ENCODE data around the gene TMEM163.

TMEM163 gene

DNA sequence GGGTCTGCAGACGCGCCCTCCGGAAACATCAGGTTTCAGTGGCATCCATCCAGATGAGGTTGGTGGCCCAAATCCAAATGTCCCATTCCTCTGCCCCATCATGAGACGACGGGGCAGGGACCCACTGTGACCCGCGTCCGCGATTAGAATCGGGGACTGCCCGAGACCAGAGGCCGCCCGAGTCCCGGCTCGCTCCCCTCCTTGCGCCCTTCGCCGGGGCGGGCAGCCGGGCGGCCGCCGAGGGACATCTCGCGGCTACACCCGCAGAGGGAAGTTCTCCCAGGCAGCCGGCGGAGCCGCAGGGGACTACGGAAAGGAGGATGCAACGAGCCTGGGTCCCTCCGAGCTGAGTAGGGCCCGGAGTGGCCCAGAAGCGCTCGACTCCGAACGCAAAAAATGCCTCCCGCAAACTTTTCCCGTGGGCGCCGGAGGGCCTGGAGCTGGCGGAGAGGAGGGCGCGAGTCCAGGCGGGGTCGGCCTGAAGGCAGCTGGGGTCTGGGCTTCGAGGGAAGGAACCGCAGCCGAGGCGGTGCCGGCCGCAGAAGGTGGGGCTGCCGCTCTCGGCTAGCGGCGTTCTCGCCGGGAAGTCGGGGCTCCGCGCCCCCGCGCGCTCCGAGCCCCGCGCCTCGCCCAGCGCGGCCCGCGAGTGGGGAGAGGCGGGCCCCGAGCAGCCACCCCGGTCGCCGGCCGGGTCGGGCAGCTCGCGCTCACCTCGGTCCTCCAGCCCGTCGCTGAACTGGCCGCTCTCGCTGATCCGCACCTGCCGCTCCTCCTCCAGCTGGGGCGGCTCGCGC, 580 bp downstream of the TMEM163 start:
- no peak overlapping the region for H2BK5ac ChIP-seq (ENCODE audit: low read depth, low read length, poor library complexity, severe bottlenecking)
- H3K27me3 ChIP-seq (ENCODE audit: control insufficient read depth in 1 of 2, insufficient read depth in 1 of 2, low read length in 2 of 2), result peaks cover 0 to 92% of the 10 kb centered on the region in 2 experiments
- H3K36me3 ChIP-seq (ENCODE audit: control insufficient read depth in 1 of 2, insufficient read depth in 2 of 2, low read depth in 1 of 2, low read length in 2 of 2), result no peaks in the 10 kb centered on the region
- H3K14ac ChIP-seq (ENCODE audit: low read length in 2 of 2), result no peak overlapping the region
- no peak overlapping the region for H2BK15ac ChIP-seq (ENCODE audit: low read depth, poor library complexity, severe bottlenecking)
- H3K23ac ChIP-seq (ENCODE audit: low read length in 2 of 2), result no peak overlapping the region
- peaks cover 17% of the 10 kb centered on the region for H3K4me1 ChIP-seq (ENCODE audit: control insufficient read depth, insufficient read depth, low read depth, low read length)
- H3K4me3 ChIP-seq (ENCODE audit: insufficient read depth in 1 of 2, low read depth in 1 of 2, low read length in 2 of 2), result peak overlapping the region; percentile 41 to 80
- H2AFZ ChIP-seq (ENCODE audit: low read depth, low read length), result peak overlapping the region; percentile 36
- no peak overlapping the region for H2BK120ac ChIP-seq (ENCODE audit: low read depth, low read length)
- H3K27ac ChIP-seq (ENCODE audit: low read length, poor library complexity, severe bottlenecking), result no peak overlapping the region
- no peak overlapping the region for H4K91ac ChIP-seq (ENCODE audit: low read length)
- H3K18ac ChIP-seq (ENCODE audit: low read depth in 1 of 2, low read length in 2 of 2), result no peak overlapping the region
- H2AK5ac ChIP-seq (ENCODE audit: low read length, severe bottlenecking), result no peak overlapping the region
- H3K4me2 ChIP-seq (ENCODE audit: low read length, poor library complexity, severe bottlenecking), result peak overlapping the region; percentile 85
- DNase-seq, result no peak
- no peak overlapping the region for H3K9ac ChIP-seq (ENCODE audit: low read length)
- whole genome bisulfite sequencing, result under 1% methylated on average over 74 of the region's 91 CpGs
- H2BK12ac ChIP-seq (ENCODE audit: low read length in 2 of 2), result no peak overlapping the region
- no peaks in the 10 kb centered on the region for H3K9me3 ChIP-seq (ENCODE audit: control insufficient read depth, low read length)
- H4K8ac ChIP-seq (ENCODE audit: low read length), result no peak overlapping the region
- H3K79me1 ChIP-seq (replicated peaks; ENCODE audit: low read length, poor library complexity, severe bottlenecking), result peaks cover 16% of the 10 kb centered on the region
- H3K4ac ChIP-seq (ENCODE audit: low read depth in 1 of 2, low read length in 2 of 2), result no peak overlapping the region

DNA sequence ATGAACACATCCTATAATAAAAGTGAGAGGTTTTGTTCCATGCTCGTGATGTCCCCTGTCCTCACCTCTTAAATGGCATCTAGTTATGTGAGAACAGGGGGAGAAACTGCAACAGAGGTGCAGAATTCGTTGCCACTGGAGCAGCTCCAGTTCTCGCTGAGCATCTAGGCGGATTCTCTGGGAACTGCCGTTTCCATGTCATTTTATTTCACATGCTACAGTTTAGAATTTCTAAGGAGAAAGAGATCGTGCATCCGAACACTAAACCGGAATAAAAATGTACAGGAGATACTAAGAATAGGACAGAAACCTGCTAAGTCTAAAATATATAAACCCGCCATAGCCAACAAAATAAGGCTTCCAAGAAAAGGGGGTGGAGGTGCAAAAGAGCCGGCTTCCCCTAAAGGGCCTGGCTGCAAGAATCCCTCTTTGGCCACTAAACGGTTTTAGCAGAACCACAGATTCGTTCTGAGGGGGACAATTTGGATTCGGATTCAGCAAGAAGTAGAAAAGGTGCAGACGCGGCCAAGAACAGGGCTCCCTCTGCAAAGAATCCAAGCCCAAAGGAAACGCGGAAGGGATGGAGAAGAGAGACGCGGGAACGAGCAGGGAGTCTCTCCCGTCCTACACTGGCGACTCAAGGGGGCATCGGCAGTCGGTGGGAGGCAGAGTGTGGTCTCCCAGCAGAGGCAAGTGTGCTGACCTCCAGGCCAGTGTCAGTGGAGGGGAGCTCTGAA, 1.3 kb downstream of the TMEM163 start:
- Histone ChIP-seq H2BK12ac (ENCODE audit: low read length in 2 of 2) (no peak overlapping the region), H3K4me1 (ENCODE audit: control insufficient read depth, insufficient read depth, low read depth, low read length) (peaks cover 18% of the 10 kb centered on the region), H3K36me3 (ENCODE audit: control insufficient read depth in 1 of 2, insufficient read depth in 2 of 2, low read depth in 1 of 2, low read length in 2 of 2) (no peaks in the 10 kb centered on the region), H3K4ac (ENCODE audit: low read depth in 1 of 2, low read length in 2 of 2) (no peak overlapping the region), H2BK120ac (ENCODE audit: low read depth, low read length) (no peak overlapping the region), H3K18ac (ENCODE audit: low read depth in 1 of 2, low read length in 2 of 2) (no peak overlapping the region), H3K27me3 (ENCODE audit: control insufficient read depth in 1 of 2, insufficient read depth in 1 of 2, low read length in 2 of 2) (peaks cover 0 to 92% of the 10 kb centered on the region in 2 experiments), H2AK5ac (ENCODE audit: low read length, severe bottlenecking) (no peak overlapping the region), H3K9ac (ENCODE audit: low read length) (no peak overlapping the region), H3K14ac (ENCODE audit: low read length in 2 of 2) (no peak overlapping the region), H2AFZ (ENCODE audit: low read depth, low read length) (no peak overlapping the region), H4K91ac (ENCODE audit: low read length) (no peak overlapping the region), H3K23ac (ENCODE audit: low read length in 2 of 2) (no peak overlapping the region), H3K4me2 (ENCODE audit: low read length, poor library complexity, severe bottlenecking) (peak overlapping the region; percentile 85), H4K8ac (ENCODE audit: low read length) (no peak overlapping the region), H3K27ac (ENCODE audit: low read length, poor library complexity, severe bottlenecking) (no peak overlapping the region), H3K4me3 (ENCODE audit: insufficient read depth in 1 of 2, low read depth in 1 of 2, low read length in 2 of 2) (peak overlapping the region in 1 of 2 experiments; percentile 80), H2BK15ac (ENCODE audit: low read depth, poor library complexity, severe bottlenecking) (no peak overlapping the region), H3K79me1 (replicated peaks; ENCODE audit: low read length, poor library complexity, severe bottlenecking) (peaks cover 16% of the 10 kb centered on the region), H3K9me3 (ENCODE audit: control insufficient read depth, low read length) (no peaks in the 10 kb centered on the region), H2BK5ac (ENCODE audit: low read depth, low read length, poor library complexity, severe bottlenecking) (no peak overlapping the region)
- 18% methylated on average over 21 of the region's 24 CpGs for WGBS
- DNase-seq, result no peak

DNA sequence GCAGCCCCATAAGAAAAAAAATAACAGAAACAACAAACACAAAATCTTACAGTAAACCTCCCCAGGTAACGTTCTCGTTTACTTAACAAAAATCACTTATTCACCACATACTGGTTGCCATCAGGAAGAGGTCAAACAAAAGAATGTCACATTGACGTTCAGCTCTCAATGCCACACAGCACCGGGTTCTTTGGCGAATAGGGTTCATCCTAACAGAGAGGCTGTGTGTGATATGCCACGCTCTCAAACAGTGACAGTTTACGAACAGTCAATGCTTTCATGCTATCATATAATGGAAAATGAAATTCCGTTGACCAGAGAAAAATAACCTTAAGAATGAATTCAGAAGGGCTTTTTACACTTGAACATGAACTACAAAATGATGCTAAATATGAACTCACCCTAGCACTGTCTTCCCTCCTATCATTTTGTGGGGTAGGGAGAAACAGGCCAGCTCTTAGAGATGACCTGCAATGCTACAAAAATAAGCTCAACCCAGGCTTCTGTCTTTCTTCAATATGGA, 2.0 kb downstream of the TMEM163 start:
- Histone ChIP-seq H3K4me2 (ENCODE audit: low read length, poor library complexity, severe bottlenecking) (no peak overlapping the region), H3K18ac (ENCODE audit: low read depth in 1 of 2, low read length in 2 of 2) (no peak overlapping the region), H2AK5ac (ENCODE audit: low read length, severe bottlenecking) (no peak overlapping the region), H3K36me3 (ENCODE audit: control insufficient read depth in 1 of 2, insufficient read depth in 2 of 2, low read depth in 1 of 2, low read length in 2 of 2) (no peaks in the 10 kb centered on the region), H3K79me1 (replicated peaks; ENCODE audit: low read length, poor library complexity, severe bottlenecking) (peaks cover 16% of the 10 kb centered on the region), H3K4ac (ENCODE audit: low read depth in 1 of 2, low read length in 2 of 2) (no peak overlapping the region), H3K27me3 (ENCODE audit: control insufficient read depth in 1 of 2, insufficient read depth in 1 of 2, low read length in 2 of 2) (peaks cover 0 to 90% of the 10 kb centered on the region in 2 experiments), H2BK5ac (ENCODE audit: low read depth, low read length, poor library complexity, severe bottlenecking) (no peak overlapping the region), H3K4me3 (ENCODE audit: insufficient read depth in 1 of 2, low read depth in 1 of 2, low read length in 2 of 2) (no peak overlapping the region), H2BK120ac (ENCODE audit: low read depth, low read length) (no peak overlapping the region), H3K27ac (ENCODE audit: low read length, poor library complexity, severe bottlenecking) (no peak overlapping the region), H2BK15ac (ENCODE audit: low read depth, poor library complexity, severe bottlenecking) (no peak overlapping the region), H2BK12ac (ENCODE audit: low read length in 2 of 2) (no peak overlapping the region), H4K91ac (ENCODE audit: low read length) (no peak overlapping the region), H3K23ac (ENCODE audit: low read length in 2 of 2) (no peak overlapping the region), H3K9me3 (ENCODE audit: control insufficient read depth, low read length) (no peaks in the 10 kb centered on the region), H2AFZ (ENCODE audit: low read depth, low read length) (no peak overlapping the region), H4K8ac (ENCODE audit: low read length) (no peak overlapping the region), H3K14ac (ENCODE audit: low read length in 2 of 2) (no peak overlapping the region), H3K9ac (ENCODE audit: low read length) (no peak overlapping the region), H3K4me1 (ENCODE audit: control insufficient read depth, insufficient read depth, low read depth, low read length) (peaks cover 18% of the 10 kb centered on the region)
- DNase-seq, result no peak
- WGBS, result 70% methylated on average over 8 of the region's 8 CpGs

Data from mesenchymal stem cell (in vitro differentiated cells and primary cell).